Fibroblast of skin of right biceps (primary cell): Measurements from ENCODE around the gene EEF1A2.
"Not testable (repeated sequence)": the region's sequence is repeated elsewhere in the genome, so short reads cannot be mapped to it uniquely, and the experiment has no call there.

Source experiments
- DNase-seq: peaks from one replicate; pipeline ENCODE4 v3.0.0-alpha.2; 2013

Gene EEF1A2

DNA sequence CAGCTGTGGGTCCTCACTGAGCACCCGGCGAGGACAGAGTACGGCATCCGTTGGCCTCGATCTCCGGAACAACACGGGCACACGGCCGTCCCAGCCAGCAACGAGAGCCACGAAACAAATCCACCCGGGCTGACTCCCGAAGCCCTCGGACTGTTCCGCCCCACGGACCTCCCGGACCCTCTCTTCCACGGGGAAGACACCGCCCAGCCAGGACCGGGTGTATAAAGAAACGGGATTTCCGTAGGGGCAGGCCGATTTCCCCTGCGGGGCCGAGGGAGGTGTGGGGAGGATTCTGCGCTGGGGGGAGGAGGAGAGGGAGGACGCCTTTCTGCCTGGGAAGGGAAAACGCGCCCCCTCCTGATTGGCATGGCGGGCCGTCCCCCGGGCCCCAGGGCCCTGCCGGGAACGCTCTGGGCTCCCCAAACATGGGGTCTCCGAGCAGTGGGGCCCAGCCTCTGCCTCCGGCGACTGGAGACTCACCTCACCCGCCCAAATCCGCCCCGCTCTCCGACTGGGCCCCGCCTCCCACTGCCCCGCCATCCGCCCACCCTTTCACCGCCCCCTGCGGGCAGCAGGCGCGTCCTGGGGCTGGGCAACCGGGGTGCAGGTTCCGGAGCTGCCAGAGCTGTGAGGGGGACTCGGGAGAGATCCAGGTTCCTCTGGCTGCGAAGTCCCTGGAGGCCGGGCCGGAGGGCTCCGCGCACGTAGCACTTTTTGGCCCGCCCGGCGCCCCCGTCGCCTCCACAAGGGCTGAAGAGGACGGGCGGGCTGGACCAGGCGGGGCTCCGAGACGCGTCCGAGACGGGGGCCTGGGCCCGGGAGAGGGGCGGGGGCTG is 21.0 kb upstream of the EEF1A2 start:
- peak; percentile 68 for DNase-seq

- DNase-seq = no peak
Measured at GRCh38 chr20:63518946-63519667, 20.2 kb upstream of the EEF1A2 start.

DNA sequence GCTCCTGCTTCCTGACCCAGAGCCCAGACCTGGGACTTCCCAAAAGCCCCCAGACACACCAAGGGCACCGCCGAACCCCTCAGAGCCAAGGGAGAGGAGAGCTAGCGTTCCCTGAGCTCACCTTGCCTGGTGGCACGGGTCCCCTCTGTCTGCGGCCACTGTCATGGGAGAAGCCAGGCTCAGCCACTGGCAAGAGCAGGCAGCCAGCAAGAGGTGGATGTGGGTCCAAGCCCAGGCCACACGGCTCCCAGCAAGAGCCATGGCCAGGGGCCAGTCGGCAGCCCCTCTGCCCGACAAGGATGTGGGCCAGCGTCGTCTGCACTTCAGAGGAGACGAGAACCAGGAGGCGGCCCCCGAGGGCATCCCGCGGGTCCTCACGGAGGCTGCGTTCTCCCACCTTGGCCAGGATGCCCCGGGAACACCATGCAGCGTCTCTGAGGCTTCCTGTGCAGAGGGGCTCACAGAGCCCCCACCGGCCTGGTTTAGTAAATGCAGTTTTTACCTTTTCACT is 19.5 kb upstream of the EEF1A2 start:
- no peak for DNase-seq

- DNase-seq = no peak
Measured at GRCh38 chr20:63517376-63518309, 18.8 kb upstream of the EEF1A2 start.

DNA sequence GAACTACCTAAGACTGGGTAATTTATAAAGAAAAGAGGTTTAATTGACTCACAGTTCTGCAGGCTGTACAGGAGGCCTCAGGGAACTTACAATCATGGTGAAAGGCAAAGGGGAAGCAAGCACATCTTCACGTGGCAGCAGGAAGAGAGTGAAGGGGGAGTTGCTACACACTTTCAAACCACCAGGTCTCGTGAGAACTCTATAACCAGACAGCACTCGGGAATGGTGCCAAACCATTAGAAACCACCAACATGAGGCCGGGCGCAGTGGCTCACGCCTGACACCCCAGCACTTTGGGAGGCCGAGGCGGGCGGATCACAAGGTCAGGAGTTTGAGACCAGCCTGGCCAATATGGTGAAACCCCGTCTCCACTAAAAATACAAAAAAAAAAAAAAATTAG is 15.6 kb upstream of the EEF1A2 start:
- not testable (repeated sequence) for DNase-seq

DNA sequence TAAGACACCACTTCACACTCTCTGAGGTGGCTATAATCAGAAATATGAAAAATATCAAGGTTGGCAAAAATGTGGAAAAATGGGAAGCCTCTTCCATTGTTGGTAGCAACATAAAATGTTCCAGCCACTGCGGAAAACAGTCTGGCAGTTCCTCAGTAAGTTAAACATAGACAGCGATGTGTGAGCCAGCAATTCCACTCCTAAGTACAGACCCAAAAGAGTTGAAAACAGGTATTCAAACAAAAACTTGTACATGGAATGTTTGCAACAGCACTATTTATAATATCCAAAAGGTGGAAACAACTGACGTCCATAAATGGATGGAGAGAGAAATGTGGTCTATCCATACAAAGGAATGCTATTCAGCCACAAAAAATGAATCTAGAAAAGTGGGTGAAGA is 14.3 kb upstream of the EEF1A2 start:
- no peak for DNase-seq

GRCh38 chr20:63509088-63509564 is 10.2 kb upstream of the EEF1A2 start:
- DNase-seq = no peak

GRCh38 chr20:63508072-63508768 is 9.3 kb upstream of the EEF1A2 start:
- DNase-seq = no peak

DNA sequence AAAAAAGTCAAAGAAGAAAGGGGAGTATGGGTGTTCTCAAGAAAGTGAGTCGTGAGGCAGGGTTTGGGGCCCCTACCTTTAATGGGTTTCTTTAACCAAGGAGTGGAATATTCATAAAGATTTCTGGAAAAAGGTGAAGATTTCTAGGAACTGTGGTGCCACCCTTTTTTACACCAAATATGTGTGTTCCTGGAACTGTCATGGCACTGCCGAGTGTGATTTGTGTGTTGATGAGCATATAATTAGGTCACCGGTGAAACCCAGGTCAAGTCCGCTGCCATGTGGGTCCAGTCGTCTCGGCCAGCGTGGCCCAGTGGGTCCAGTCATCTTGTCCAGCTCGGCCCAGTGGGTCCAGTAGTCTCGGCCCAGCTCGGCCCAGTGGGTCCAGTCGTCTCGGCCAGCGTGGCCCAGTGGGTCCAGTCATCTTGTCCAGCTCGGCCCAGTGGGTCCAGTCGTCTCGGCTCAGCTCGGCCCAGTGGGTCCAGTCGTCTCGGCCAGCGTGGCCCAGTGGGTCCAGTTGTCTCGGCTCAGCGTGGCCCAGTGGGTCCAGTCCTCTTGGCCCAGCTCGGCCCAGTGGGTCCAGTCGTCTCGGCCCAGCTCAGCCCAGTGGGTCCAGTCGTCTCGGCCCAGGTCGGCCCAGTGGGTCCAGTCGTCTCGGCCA is 8.3 kb upstream of the EEF1A2 start:
- DNase-seq = no peak

DNA sequence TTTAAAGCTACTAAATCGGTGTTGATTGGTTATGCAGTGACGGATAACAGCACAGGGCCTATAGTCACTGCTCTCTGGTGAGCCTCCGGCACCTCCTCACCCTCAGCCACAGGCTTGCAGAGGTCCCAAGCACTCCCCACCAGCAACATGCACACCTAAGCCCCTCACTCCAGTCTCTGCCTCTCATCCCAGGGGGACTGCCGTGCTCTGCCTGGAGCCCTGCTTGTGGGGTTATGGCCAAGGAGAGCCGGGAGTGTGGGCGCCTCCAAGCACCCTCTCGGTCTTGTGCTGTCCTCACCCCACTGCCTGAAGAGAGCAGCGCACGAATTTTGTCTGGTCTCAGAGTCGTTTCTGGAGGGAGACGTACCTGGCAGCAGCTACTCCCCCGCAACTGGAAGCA is 6.8 kb upstream of the EEF1A2 start:
- DNase-seq = no peak

GRCh38 chr20:63505281-63505680 is 6.4 kb upstream of the EEF1A2 start:
- no peak for DNase-seq

- DNase-seq = no peak
Measured at GRCh38 chr20:63504642-63505041, 5.8 kb upstream of the EEF1A2 start.

DNA sequence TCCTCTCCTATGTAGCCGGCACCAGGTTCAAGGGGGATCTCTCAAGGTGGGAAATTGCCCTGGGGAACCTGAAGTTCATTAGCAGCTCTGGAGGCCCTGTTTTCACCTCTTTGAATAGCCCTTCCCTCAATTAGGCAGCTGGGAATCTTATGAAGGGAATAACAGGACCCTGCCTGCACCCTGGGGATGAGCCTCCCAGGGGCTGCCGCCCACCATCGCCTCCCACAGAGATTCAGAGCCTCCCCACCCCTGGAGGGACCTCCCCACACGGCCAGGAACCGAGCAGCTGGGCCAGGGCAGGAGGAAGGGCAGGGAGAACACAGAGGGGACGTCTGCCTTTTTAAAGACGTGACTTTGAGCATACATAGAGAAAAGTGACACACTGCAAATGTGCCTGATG is 4.6 kb upstream of the EEF1A2 start:
- DNase-seq = no peak

DNA sequence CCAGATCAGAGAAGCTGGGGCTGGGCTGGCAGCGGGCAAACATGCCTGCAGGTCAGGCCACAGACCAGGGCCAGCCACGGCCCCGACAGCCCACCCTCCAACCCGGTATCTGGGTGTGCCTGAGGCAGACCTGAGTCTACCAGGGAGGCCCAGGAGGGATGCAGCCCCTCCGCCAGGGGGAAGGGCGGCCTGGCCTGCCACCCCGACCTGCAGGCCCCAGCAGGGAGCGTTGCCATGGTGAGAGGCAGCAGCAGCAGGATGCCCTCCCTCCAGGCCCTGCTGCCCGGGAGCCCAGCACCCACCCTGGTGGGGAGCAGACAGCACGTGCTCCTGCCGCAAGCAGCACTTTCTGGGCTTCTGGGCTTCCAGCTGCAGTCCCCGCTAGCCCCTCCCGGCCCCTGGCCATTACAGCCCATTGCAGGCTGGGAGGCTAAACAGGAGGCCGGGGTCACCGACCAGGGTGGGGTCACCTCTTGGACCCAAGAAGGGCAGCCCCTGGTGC is 3.8 kb upstream of the EEF1A2 start:
- DNase-seq = no peak

GRCh38 chr20:63501818-63502670 is 3.2 kb upstream of the EEF1A2 start:
- DNase-seq = peak; percentile 25

- DNase-seq = no peak
Measured at GRCh38 chr20:63500902-63501817, 2.3 kb upstream of the EEF1A2 start.

- DNase-seq = no peak
Measured at GRCh38 chr20:63500151-63500901, 1.4 kb upstream of the EEF1A2 start.

- no peak for DNase-seq
Measured at GRCh38 chr20:63499338-63499969, 571 bp upstream of the EEF1A2 start.
